GM23338 (cell line): ENCODE measurements around the gene AOPEP. TPM values are rescaled to one million over a fixed set of nuclear protein-coding genes. Genes with fewer than 3 reads are reported as not detected.

Experiments used
- ATAC-seq: fragments of 200-7000 bp; cut with Tn5 transposase; 3 replicates; pipeline ENCODE4 v1.9.1; 2020
- DNase-seq: peaks from one replicate; pipeline ENCODE4 v3.0.0-alpha.2; 2015; ENCODE audit warnings: low spot score
- H2AFZ ChIP-seq: fragments of 200-600 bp; sonication (generic); 2 replicates; pipeline ENCODE4 v1.8.0; 2016; ENCODE audit warnings: antibody characterized with exemption, mild to moderate bottlenecking, moderate library complexity
- H3F3A ChIP-seq: fragments of 200-600 bp; sonication (generic); replicated peaks from 2 replicates; pipeline ENCODE4 v1.8.0; 2017; ENCODE audit warnings: antibody characterized with exemption, mixed run types, low read depth
- H3K27ac ChIP-seq: fragments of 200-600 bp; sonication (generic); 2 replicates; pipeline ENCODE4 v1.6.1; 2016; ENCODE audit warnings: low read depth
- H3K27me3 ChIP-seq: fragments of 200-600 bp; sonication (generic); 2 replicates; pipeline ENCODE4 v1.8.0; 2016; ENCODE audit warnings: mild to moderate bottlenecking, mixed run types, moderate library complexity; ENCODE audit not compliant: insufficient read depth
- H3K36me3 ChIP-seq: fragments of 200-600 bp; sonication (generic); 2 replicates; pipeline ENCODE4 v1.8.0; 2016; ENCODE audit warnings: mild to moderate bottlenecking; ENCODE audit not compliant: insufficient read depth
- H3K4me1 ChIP-seq: fragments of 200-600 bp; sonication (generic); 2 replicates; pipeline ENCODE4 v1.8.0; 2016; ENCODE audit warnings: mild to moderate bottlenecking, moderate library complexity; ENCODE audit not compliant: insufficient read depth
- H3K4me2 ChIP-seq: fragments of 200-600 bp; sonication (generic); 2 replicates; pipeline ENCODE4 v1.7.1; 2017; ENCODE audit warnings: mixed run types
- H3K4me3 ChIP-seq: fragments of 200-600 bp; sonication (generic); 2 replicates; pipeline ENCODE4 v1.6.1; 2016; ENCODE audit warnings: mixed run types
- H3K79me2 ChIP-seq: fragments of 200-600 bp; sonication (generic); replicated peaks from 2 replicates; pipeline ENCODE4 v1.8.0; 2017; ENCODE audit warnings: mild to moderate bottlenecking; ENCODE audit not compliant: insufficient read depth
- H3K9me2 ChIP-seq: fragments of 200-600 bp; sonication (generic); 2 replicates; pipeline ENCODE4 v1.8.0; 2017; ENCODE audit not compliant: insufficient read depth
- H4K20me1 ChIP-seq: fragments of 200-600 bp; sonication (generic); replicated peaks from 2 replicates; pipeline ENCODE4 v1.8.0; 2017; ENCODE audit warnings: mild to moderate bottlenecking; ENCODE audit not compliant: insufficient read depth
- H3K27ac Mint-ChIP-seq: 2 replicates; pipeline ENCODE4 v1.8.0; 2020; ENCODE audit warnings: inconsistent platforms, mild to moderate bottlenecking, moderate library complexity, mixed read lengths
- H3K27me3 Mint-ChIP-seq: 3 replicates; pipeline ENCODE4 v1.8.0; 2022; ENCODE audit warnings: low read depth, mild to moderate bottlenecking, moderate library complexity, mixed read lengths, inconsistent platforms; ENCODE audit not compliant: insufficient read depth, poor library complexity
- H3K36me3 Mint-ChIP-seq: 3 replicates; pipeline ENCODE4 v1.8.0; 2021; ENCODE audit warnings: low read depth, mild to moderate bottlenecking, inconsistent platforms, moderate library complexity, mixed read lengths
- H3K4me1 Mint-ChIP-seq: 3 replicates; pipeline ENCODE4 v1.8.0; 2020; ENCODE audit warnings: mild to moderate bottlenecking, inconsistent platforms, mixed read lengths
- H3K4me3 Mint-ChIP-seq: 3 replicates; pipeline ENCODE4 v1.8.0; 2021; ENCODE audit warnings: moderate library complexity, mild to moderate bottlenecking, inconsistent platforms, mixed read lengths
- H3K9me3 Mint-ChIP-seq: 3 replicates; pipeline ENCODE4 v1.8.0; 2020; ENCODE audit warnings: moderate library complexity, mild to moderate bottlenecking, inconsistent platforms, mixed read lengths
- CREB1 ChIP-seq: fragments of 250-450 bp; sonication (Bioruptor Pico); IDR thresholded peaks from 2 replicates; pipeline ENCODE4 v1.5.0; 2020; ENCODE audit warnings: low read depth, mild to moderate bottlenecking, moderate library complexity
- CTCF ChIP-seq, 2 experiments: fragments of 200-600 bp in 1 of 2; sonication (generic) in 1 of 2; conservative IDR thresholded peaks; 2 replicates each; pipeline versions ENCODE4 v1.5.1 to v1.6.1; 2016 to 2017; ENCODE audit warnings: antibody characterized with exemption in 2 of 2, low read depth in 2 of 2, mild to moderate bottlenecking in 2 of 2, moderate library complexity in 1 of 2
- EZH2 ChIP-seq: fragments of 200-600 bp; sonication (generic); IDR thresholded peaks from one replicate; pipeline ENCODE4 v1.8.0; 2017; ENCODE audit warnings: antibody characterized with exemption, mild to moderate bottlenecking, low read depth; ENCODE audit not compliant: unreplicated experiment
- EZH2phosphoT487 ChIP-seq: fragments of 200-600 bp; sonication (generic); IDR thresholded peaks from one replicate; pipeline ENCODE4 v1.8.1; 2018; ENCODE audit warnings: antibody characterized with exemption; ENCODE audit not compliant: unreplicated experiment
- JUNB ChIP-seq: IDR thresholded peaks from one replicate; pipeline ENCODE4 v1.6.1; 2016; ENCODE audit warnings: antibody characterized with exemption; ENCODE audit not compliant: unreplicated experiment
- POLR2AphosphoS5 ChIP-seq: IDR thresholded peaks from 2 replicates; pipeline ENCODE4 v1.6.1; 2016; ENCODE audit warnings: antibody characterized with exemption, low read depth
- STAT1 ChIP-seq: IDR thresholded peaks from one replicate; pipeline ENCODE4 v1.6.1; 2016; ENCODE audit warnings: antibody characterized with exemption; ENCODE audit not compliant: unreplicated experiment
- ZNF331 ChIP-seq: fragments of 250-450 bp; sonication (Bioruptor Pico); IDR thresholded peaks from 2 replicates; pipeline ENCODE4 v1.5.0; 2020; ENCODE audit warnings: low read depth, mild to moderate bottlenecking, moderate library complexity
- polyA plus RNA-seq: library from polyadenylated mRNA; unstranded; fragments of >200 nt; fragmentation: Nextera tagmentation; extraction: Ambion mirVana; gene quantifications from 2 replicates; pipeline ENCODE4 v1.2.1, GENCODE V29; 2016
- total RNA-seq: library from RNA; depleted of rRNA; stranded (reverse); fragments of >200 nt; shearing (Covaris generic); gene quantifications from 2 replicates; pipeline ENCODE4 v1.2.3, GENCODE V29; 2014
- TF ChIP-seq, protein P1 (sequence below): IDR thresholded peaks from one replicate; pipeline ENCODE4 v1.6.1; 2018; ENCODE audit warnings: antibody characterized with exemption; ENCODE audit not compliant: unreplicated experiment
- TF ChIP-seq, protein P2 (sequence below): fragments of 250-450 bp; sonication (Bioruptor Pico); IDR thresholded peaks from 2 replicates; pipeline ENCODE4 v1.5.0; 2020; ENCODE audit warnings: mild to moderate bottlenecking, moderate library complexity

Gene AOPEP
- total and polyA plus RNA-seq, 2 experiments from 2014 or later: 7.0 to 16.5 TPM

DNA sequence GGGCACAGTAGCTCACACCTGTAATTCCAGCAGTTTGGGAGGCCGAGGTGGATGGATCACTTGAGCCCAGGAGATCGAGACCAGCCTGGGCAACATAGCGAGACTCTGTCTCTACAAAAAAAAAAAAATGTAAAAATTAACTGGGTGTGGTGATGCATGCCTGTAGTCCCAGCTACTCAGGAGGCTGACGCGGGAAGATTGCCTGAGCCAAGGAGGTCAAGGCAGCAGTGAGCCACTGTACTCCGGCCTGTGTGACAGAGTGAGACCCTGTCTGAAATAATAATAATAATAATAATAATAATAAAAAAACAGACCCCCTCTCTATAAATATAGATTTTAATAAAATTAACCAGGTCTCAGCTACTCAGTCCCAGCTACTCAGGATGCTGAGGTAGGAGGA is 179.7 kb downstream of the AOPEP start (continued):
- TF ChIP-seq CTCF (conservative IDR thresholded peaks at IDR 0.05; ENCODE audit: low read depth in 2 of 2) (no peak), ZNF331 (CRISPR knock-in tag) (no peak), EZH2phosphoT487 (no peak), JUNB (no peak), EZH2 (no peak), CREB1 (CRISPR knock-in tag) (no peak), STAT1 (no peak)

- Mint-ChIP-seq H3K9me3 (no peaks in the 10 kb centered on the region), H3K27me3 (peaks cover 10% of the 10 kb centered on the region), H3K4me1 (peaks cover 48% of the 10 kb centered on the region), H3K27ac (no peak overlapping the region), H3K4me3 (no peak overlapping the region), H3K36me3 (no peaks in the 10 kb centered on the region)
- Histone ChIP-seq H3K9me2 (no peaks in the 10 kb centered on the region), H3K36me3 (no peaks in the 10 kb centered on the region), H3K4me3 (no peak overlapping the region), H3K4me1 (peaks cover 16% of the 10 kb centered on the region), H3F3A (no peaks in the 10 kb centered on the region), H3K27ac (no peak overlapping the region), H2AFZ (no peak overlapping the region), H3K27me3 (no peaks in the 10 kb centered on the region), H3K4me2 (no peak overlapping the region), H3K79me2 (no peaks in the 10 kb centered on the region), H4K20me1 (no peaks in the 10 kb centered on the region)
- ATAC-seq: no peak
- no peak for TF ChIP-seq ZNF331 (CRISPR knock-in tag)
- TF ChIP-seq EZH2: no peak
- no peak for TF ChIP-seq JUNB
- no peak for TF ChIP-seq CTCF (conservative IDR thresholded peaks at IDR 0.05; ENCODE audit: low read depth in 2 of 2)
- TF ChIP-seq STAT1: no peak
- TF ChIP-seq, protein P1, sequence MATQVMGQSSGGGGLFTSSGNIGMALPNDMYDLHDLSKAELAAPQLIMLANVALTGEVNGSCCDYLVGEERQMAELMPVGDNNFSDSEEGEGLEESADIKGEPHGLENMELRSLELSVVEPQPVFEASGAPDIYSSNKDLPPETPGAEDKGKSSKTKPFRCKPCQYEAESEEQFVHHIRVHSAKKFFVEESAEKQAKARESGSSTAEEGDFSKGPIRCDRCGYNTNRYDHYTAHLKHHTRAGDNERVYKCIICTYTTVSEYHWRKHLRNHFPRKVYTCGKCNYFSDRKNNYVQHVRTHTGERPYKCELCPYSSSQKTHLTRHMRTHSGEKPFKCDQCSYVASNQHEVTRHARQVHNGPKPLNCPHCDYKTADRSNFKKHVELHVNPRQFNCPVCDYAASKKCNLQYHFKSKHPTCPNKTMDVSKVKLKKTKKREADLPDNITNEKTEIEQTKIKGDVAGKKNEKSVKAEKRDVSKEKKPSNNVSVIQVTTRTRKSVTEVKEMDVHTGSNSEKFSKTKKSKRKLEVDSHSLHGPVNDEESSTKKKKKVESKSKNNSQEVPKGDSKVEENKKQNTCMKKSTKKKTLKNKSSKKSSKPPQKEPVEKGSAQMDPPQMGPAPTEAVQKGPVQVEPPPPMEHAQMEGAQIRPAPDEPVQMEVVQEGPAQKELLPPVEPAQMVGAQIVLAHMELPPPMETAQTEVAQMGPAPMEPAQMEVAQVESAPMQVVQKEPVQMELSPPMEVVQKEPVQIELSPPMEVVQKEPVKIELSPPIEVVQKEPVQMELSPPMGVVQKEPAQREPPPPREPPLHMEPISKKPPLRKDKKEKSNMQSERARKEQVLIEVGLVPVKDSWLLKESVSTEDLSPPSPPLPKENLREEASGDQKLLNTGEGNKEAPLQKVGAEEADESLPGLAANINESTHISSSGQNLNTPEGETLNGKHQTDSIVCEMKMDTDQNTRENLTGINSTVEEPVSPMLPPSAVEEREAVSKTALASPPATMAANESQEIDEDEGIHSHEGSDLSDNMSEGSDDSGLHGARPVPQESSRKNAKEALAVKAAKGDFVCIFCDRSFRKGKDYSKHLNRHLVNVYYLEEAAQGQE: no peak
- TF ChIP-seq POLR2AphosphoS5: no peak
- TF ChIP-seq EZH2phosphoT487: no peak
- TF ChIP-seq, protein P2, sequence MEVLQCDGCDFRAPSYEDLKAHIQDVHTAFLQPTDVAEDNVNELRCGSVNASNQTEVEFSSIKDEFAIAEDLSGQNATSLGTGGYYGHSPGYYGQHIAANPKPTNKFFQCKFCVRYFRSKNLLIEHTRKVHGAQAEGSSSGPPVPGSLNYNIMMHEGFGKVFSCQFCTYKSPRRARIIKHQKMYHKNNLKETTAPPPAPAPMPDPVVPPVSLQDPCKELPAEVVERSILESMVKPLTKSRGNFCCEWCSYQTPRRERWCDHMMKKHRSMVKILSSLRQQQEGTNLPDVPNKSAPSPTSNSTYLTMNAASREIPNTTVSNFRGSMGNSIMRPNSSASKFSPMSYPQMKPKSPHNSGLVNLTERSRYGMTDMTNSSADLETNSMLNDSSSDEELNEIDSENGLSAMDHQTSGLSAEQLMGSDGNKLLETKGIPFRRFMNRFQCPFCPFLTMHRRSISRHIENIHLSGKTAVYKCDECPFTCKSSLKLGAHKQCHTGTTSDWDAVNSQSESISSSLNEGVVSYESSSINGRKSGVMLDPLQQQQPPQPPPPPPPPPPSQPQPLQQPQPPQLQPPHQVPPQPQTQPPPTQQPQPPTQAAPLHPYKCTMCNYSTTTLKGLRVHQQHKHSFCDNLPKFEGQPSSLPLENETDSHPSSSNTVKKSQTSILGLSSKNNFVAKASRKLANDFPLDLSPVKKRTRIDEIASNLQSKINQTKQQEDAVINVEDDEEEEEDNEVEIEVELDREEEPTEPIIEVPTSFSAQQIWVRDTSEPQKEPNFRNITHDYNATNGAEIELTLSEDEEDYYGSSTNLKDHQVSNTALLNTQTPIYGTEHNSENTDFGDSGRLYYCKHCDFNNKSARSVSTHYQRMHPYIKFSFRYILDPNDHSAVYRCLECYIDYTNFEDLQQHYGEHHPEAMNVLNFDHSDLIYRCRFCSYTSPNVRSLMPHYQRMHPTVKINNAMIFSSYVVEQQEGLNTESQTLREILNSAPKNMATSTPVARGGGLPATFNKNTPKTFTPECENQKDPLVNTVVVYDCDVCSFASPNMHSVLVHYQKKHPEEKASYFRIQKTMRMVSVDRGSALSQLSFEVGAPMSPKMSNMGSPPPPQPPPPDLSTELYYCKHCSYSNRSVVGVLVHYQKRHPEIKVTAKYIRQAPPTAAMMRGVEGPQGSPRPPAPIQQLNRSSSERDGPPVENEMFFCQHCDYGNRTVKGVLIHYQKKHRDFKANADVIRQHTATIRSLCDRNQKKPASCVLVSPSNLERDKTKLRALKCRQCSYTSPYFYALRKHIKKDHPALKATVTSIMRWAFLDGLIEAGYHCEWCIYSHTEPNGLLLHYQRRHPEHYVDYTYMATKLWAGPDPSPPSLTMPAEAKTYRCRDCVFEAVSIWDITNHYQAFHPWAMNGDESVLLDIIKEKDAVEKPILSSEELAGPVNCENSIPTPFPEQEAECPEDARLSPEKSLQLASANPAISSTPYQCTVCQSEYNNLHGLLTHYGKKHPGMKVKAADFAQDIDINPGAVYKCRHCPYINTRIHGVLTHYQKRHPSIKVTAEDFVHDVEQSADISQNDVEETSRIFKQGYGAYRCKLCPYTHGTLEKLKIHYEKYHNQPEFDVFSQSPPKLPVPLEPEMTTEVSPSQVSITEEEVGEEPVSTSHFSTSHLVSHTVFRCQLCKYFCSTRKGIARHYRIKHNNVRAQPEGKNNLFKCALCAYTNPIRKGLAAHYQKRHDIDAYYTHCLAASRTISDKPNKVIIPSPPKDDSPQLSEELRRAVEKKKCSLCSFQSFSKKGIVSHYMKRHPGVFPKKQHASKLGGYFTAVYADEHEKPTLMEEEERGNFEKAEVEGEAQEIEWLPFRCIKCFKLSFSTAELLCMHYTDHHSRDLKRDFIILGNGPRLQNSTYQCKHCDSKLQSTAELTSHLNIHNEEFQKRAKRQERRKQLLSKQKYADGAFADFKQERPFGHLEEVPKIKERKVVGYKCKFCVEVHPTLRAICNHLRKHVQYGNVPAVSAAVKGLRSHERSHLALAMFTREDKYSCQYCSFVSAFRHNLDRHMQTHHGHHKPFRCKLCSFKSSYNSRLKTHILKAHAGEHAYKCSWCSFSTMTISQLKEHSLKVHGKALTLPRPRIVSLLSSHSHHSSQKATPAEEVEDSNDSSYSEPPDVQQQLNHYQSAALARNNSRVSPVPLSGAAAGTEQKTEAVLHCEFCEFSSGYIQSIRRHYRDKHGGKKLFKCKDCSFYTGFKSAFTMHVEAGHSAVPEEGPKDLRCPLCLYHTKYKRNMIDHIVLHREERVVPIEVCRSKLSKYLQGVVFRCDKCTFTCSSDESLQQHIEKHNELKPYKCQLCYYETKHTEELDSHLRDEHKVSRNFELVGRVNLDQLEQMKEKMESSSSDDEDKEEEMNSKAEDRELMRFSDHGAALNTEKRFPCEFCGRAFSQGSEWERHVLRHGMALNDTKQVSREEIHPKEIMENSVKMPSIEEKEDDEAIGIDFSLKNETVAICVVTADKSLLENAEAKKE (CRISPR knock-in tag): no peak
- DNase-seq: no peak
These were observed 180.2 kb downstream of the AOPEP start for GRCh38 chr9:94906713-94907112.
